Heart right ventricle (tissue), 16 donors: ENCODE results near the gene CACNB1. TPM values are rescaled to one million over a fixed set of nuclear protein-coding genes. Genes with fewer than 3 reads are reported as not detected.

Experiments
- ATAC-seq, 8 donors: fragments of 200-7000 bp; cut with Tn5 transposase; one replicate each; pipeline ENCODE4 v1.9.1; 2020; ENCODE audit warnings: mild to moderate bottlenecking in 8 of 8, moderate library complexity in 8 of 8, moderate number of reproducible peaks in 1 of 8
- DNase-seq, 2 donors: peaks; one replicate each; pipeline ENCODE4 v3.0.0-alpha.2; 2020
- H3K27ac ChIP-seq, 10 donors: fragments of 200-600 bp; sonication (generic) in 2 of 10; one replicate each; pipeline versions ENCODE4 v1.5.0 to v1.8.0; 2020 to 2022; ENCODE audit warnings: mild to moderate bottlenecking in 3 of 10
- H3K27me3 ChIP-seq, 7 donors: fragments of 200-600 bp; one replicate each; pipeline ENCODE4 v1.8.0; 2021 to 2022; ENCODE audit warnings: mild to moderate bottlenecking in 2 of 7
- H3K36me3 ChIP-seq, 9 donors: fragments of 200-600 bp; sonication (generic) in 1 of 9; one replicate each; pipeline versions ENCODE4 v1.5.0 to v1.8.0; 2020 to 2022; ENCODE audit warnings: mild to moderate bottlenecking in 2 of 9
- H3K4me1 ChIP-seq, 9 donors: fragments of 200-600 bp; sonication (generic) in 1 of 9; one replicate each; pipeline versions ENCODE4 v1.5.0 to v1.8.0; 2020 to 2022; ENCODE audit warnings: mild to moderate bottlenecking in 4 of 9
- H3K4me3 ChIP-seq, 10 donors: fragments of 200-600 bp; sonication (generic) in 2 of 10; one replicate each; pipeline versions ENCODE4 v1.5.0 to v1.8.0; 2020 to 2022; ENCODE audit warnings: mild to moderate bottlenecking in 7 of 10, moderate library complexity in 2 of 10
- H3K9me3 ChIP-seq, 11 donors: fragments of 200-600 bp in 10 of 11; sonication (generic) in 2 of 11; one replicate each; pipeline versions ENCODE4 v1.5.0 to v1.8.0; 2013 to 2022; ENCODE audit warnings: mild to moderate bottlenecking in 2 of 11, control low read depth in 1 of 11, moderate library complexity in 1 of 11
- CTCF ChIP-seq, 9 donors: fragments of 200-600 bp; sonication (generic) in 2 of 9; IDR thresholded peaks; one replicate each; pipeline versions ENCODE4 v1.5.0 to v1.8.0; 2021 to 2022; ENCODE audit warnings: antibody characterized with exemption in 9 of 9, mild to moderate bottlenecking in 5 of 9, moderate library complexity in 1 of 9
- WGBS, 2 donors: extraction: QIAGEN DNeasy Blood & Tissue Kit; methylation state at CpG; one replicate each; pipeline ENCODE4 v1.1.7; 2013; ENCODE audit warnings: inconsistent platforms in 1 of 2; 5-methylcytosine and 5-hydroxymethylcytosine counted together
- intact Hi-C, 10 donors: fragments of 100-400 bp; cut with DNase I; formaldehyde crosslinking; loops; one replicate each; pipeline versions ENCODE4 v1.11.1 to v1.14.2; 2022
- polyA plus RNA-seq, 2 donors: library from polyadenylated mRNA; stranded (reverse); fragments of 200-250 nt; gene quantifications; one replicate each; pipeline ENCODE4 v1.2.3, GENCODE V29; 2013
- total RNA-seq, 10 donors: library from RNA; stranded (reverse); fragmentation: NEBNext Ultra II Directional in 3 of 10; extraction: Animal tissue kit (Norgen Biotek cat#: 25700) in 3 of 10; gene quantifications; one replicate each; pipeline versions ENCODE4 v1.2.1 to v1.2.4, GENCODE V29; 2021 to 2023
- donor health status: Arrhythmogenic right ventricular cardiomyopathy.
- donor health status: ischemic (EF 13 %, LVEDD 7.1; RV severe dilation, severe dysfunction).
- donor health status: healthy with polysubstance abuse.
- donor health status: DM: no; HTN: yes; CAD: no.
- donor health status: DM: no; HTN: no; CAD: no.
- donor health status: ischemic (EF 25% LVEDD 6.9; RV normal size, moderate dysfunction).
- donor health status: ischemic (EF 25% LVEDD 5.7; RV mildly dilated, moderate dysfunction).
- donor health status: healthy.
- donor health status: DM: yes; HTN: yes; CAD: no.
- donor health status: Ischemic cardiomyopathy.
- donor health status: ischemic (EF 35%, LVEDD 5.7; RV mildly dilated, moderate dysfunction).
- donor health status: nonischemic (EF 11% LVEDD 7.7; RV severe dilation, severe dysfunction).
- donor health status: DM: yes; HTN: yes; CAD: no.
- donor health status: PGD.
- donor health status: ischemic (EF 29% LVEDD 5.4; RV normal size, mild dysfunction).
- donor health status: nonischemic (EF 23%, LVEDD 6.1; RV moderate dilation, normal function).

CACNB1 gene
- total and polyA plus RNA-seq, 12 donors, result 3.3 to 11.5 (median 5.3) TPM

DNA sequence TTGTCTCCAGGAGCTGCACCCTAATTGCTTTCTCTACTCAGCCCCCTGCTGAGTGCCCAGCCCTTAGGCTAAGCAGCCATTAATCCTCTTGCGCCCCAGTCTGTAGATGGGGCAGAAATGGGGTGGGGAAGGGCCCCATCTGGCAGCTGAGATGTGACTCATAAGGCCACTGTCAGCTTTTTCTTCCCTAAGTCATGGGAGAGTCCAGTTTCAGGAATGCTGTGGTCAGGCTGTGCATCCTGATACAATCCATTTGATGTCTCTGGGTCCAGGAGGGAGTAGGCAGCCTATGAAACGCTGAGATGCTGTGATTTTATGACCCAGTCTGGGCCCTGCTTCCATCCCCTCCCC is 58.3 kb downstream of the CACNB1 start:
- no peak for ATAC-seq
- WGBS, 2 donors, result 72 to 76% methylated on average over 2 of the region's 2 CpGs
- no peaks in the 10 kb centered on the region for H3K9me3 ChIP-seq
- no peak overlapping the region for H3K4me3 ChIP-seq
- no peak for TF ChIP-seq CTCF (IDR thresholded peaks at IDR 0.05)
- no peaks in the 10 kb centered on the region for H3K27me3 ChIP-seq
- peaks cover 0 to 5% (median 0%) of the 10 kb centered on the region in 9 donors for H3K36me3 ChIP-seq
- intact Hi-C loops, result loop anchor here in 3 of 10 donors (5.0 to 10.0 kb wide), 2 partner anchors 54 to 62 kb away; no protein-coding TSS in a partner anchor
- H3K4me1 ChIP-seq, result peaks cover 0 to 55% (median 12%) of the 10 kb centered on the region in 9 donors
- peak overlapping the region in 4 of 10 donors; percentile 10 to 71 (median 59) for H3K27ac ChIP-seq
- DNase-seq, result no peak

DNA sequence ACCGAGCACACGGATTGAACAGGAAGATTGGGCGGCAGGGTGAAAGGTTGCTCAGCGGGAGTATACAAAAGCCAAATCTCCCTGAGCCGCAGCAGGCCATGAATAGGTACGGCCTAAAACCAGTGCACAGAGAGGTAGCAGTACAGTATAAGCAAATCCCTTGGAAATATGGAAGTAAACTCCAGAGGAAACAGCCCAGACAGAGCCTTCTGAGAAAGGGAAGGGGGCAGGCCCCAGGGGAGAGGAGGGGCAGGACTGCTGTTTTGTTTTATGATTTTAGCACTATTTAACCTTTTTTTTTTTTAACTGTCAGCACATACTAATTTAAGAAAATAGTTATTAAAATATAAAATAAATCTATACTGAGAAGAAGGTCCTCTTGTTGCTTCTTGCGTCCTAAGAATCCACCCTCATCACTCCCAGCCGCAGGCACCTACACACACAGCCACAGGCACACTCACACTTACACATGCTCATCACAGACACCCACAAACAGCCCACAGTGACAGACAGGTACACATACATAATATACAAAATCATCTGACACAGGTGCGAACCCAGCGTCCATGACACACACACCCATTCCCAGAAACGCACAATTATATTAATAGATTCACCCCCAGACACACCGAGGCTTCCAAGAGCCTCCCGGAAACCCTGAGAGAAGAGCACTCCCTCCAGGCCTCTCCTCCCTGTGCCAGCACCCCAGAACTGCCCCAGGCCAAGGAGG is 58.9 kb downstream of the CACNB1 start:
- H3K4me1 ChIP-seq, result peaks cover 0 to 49% (median 7%) of the 10 kb centered on the region in 9 donors
- intact Hi-C loops, result loop anchor here in 3 of 10 donors (5.0 to 10.0 kb wide), 2 partner anchors 54 to 61 kb away; no protein-coding TSS in a partner anchor
- peak overlapping the region in 6 of 10 donors; percentile 10 to 71 (median 42) for H3K27ac ChIP-seq
- no peak for TF ChIP-seq CTCF (IDR thresholded peaks at IDR 0.05)
- peak in 2 of 8 donors; percentile 43 to 66 for ATAC-seq
- WGBS, 2 donors, result 80 to 81% methylated on average over 13 of the region's 13 CpGs
- no peak for DNase-seq
- peaks cover 0 to 5% (median 0%) of the 10 kb centered on the region in 9 donors for H3K36me3 ChIP-seq
- H3K4me3 ChIP-seq, result no peak overlapping the region
- H3K27me3 ChIP-seq, result no peaks in the 10 kb centered on the region
- no peaks in the 10 kb centered on the region for H3K9me3 ChIP-seq

GRCh38 chr17:39134878-39135277 is 62.6 kb downstream of the CACNB1 start:
- intact Hi-C loops, result loop anchor here in 3 of 10 donors (5.0 to 10.0 kb wide), 2 partner anchors 50 to 58 kb away; no protein-coding TSS in a partner anchor
- TF ChIP-seq CTCF (IDR thresholded peaks at IDR 0.05), result no peak
- H3K4me1 ChIP-seq, result peaks cover 0 to 40% (median 10%) of the 10 kb centered on the region in 9 donors
- no peaks in the 10 kb centered on the region for H3K9me3 ChIP-seq
- no peak overlapping the region for H3K4me3 ChIP-seq
- no peak for DNase-seq
- WGBS, 2 donors, result 71 to 74% methylated on average over 6 of the region's 6 CpGs
- peaks cover 0 to 5% (median 0%) of the 10 kb centered on the region in 9 donors for H3K36me3 ChIP-seq
- H3K27ac ChIP-seq, result peak overlapping the region in 3 of 10 donors; percentile 1 to 28 (median 15)
- no peaks in the 10 kb centered on the region for H3K27me3 ChIP-seq
- no peak for ATAC-seq

DNA sequence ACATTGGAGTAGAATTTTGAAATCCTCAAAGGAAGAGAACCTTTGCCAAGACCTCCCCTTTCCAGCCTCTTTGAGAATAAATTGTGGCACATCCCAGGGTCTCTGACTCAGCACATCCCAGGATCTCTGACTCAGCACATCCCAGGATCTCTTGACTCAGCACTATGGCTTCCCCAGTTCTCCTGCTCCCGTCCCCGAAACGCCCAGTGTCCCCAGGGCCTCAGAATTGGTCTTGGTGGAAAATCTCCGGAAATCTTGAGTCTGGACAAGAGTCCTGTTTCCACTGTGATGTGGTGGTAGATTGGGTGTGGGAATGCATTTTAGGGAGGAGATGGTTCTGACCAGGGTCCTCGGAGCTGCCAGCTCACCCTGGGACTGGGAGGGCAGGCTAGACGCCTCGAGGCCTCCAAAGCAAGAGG is 65.3 kb downstream of the CACNB1 start:
- no peak for TF ChIP-seq CTCF (IDR thresholded peaks at IDR 0.05)
- ATAC-seq, result peak; percentile 56 to 86 (median 77)
- intact Hi-C loops, result loop anchor here in 2 of 10 donors (10.0 kb wide), 1 partner anchor 47 kb away; no protein-coding TSS in a partner anchor

More for the DNA sequence above, 65.3 kb downstream of the CACNB1 start:
- H3K36me3 ChIP-seq, result no peaks in the 10 kb centered on the region
- H3K4me3 ChIP-seq, result no peak overlapping the region
- 73 to 78% methylated on average over 7 of the region's 7 CpGs for WGBS, 2 donors
- H3K4me1 ChIP-seq, result peaks cover 0 to 26% (median 10%) of the 10 kb centered on the region in 9 donors
- DNase-seq, result peak; percentile 34 to 44
- peak overlapping the region in 7 of 10 donors; percentile 6 to 68 (median 40) for H3K27ac ChIP-seq
- H3K9me3 ChIP-seq, result no peaks in the 10 kb centered on the region
- no peaks in the 10 kb centered on the region for H3K27me3 ChIP-seq
